ELR (cell line): ENCODE data around the gene CTCFL.

Experiments used
- DNase-seq: peaks from one replicate; pipeline ENCODE4 v3.0.0-alpha.2; 2015; ENCODE audit warnings: low read depth

Gene CTCFL

GRCh38 chr20:57524511-57525176 lies at the start of gene CTCFL:
CTCFL (minus strand) TSS chr20:57525140; CDS start chr20:57524205, 935 bp downstream.
- no peak for DNase-seq

- no peak for DNase-seq
These were observed 49.0 kb upstream of the CTCFL start for GRCh38 chr20:57573894-57574293.

- no peak for DNase-seq
These were observed 48.3 kb upstream of the CTCFL start for GRCh38 chr20:57573242-57573641.

- DNase-seq: no peak
These were observed 47.0 kb upstream of the CTCFL start for GRCh38 chr20:57571782-57572416.

GRCh38 chr20:57570920-57571319 lies 46.0 kb upstream of the CTCFL start:
- no peak for DNase-seq

GRCh38 chr20:57570145-57570850 lies 45.4 kb upstream of the CTCFL start:
- DNase-seq: no peak

- no peak for DNase-seq
These were observed 44.0 kb upstream of the CTCFL start for GRCh38 chr20:57568960-57569359.

GRCh38 chr20:57568088-57568896 lies 43.4 kb upstream of the CTCFL start:
- no peak for DNase-seq

GRCh38 chr20:57567471-57568079 lies 42.6 kb upstream of the CTCFL start:
- DNase-seq: no peak

- no peak for DNase-seq
These were observed 42.0 kb upstream of the CTCFL start for GRCh38 chr20:57566803-57567459.

GRCh38 chr20:57566399-57566798 lies 41.5 kb upstream of the CTCFL start:
- DNase-seq: no peak

- DNase-seq: no peak
These were observed 40.2 kb upstream of the CTCFL start for GRCh38 chr20:57564951-57565642.

GRCh38 chr20:57564180-57564802 lies 39.4 kb upstream of the CTCFL start:
- DNase-seq: no peak

GRCh38 chr20:57563522-57563921 lies 38.6 kb upstream of the CTCFL start:
- DNase-seq: no peak

- no peak for DNase-seq
These were observed 37.9 kb upstream of the CTCFL start for GRCh38 chr20:57562541-57563465.

- no peak for DNase-seq
These were observed 36.7 kb upstream of the CTCFL start for GRCh38 chr20:57561356-57562279.

- DNase-seq: peak; percentile 7
These were observed 35.8 kb upstream of the CTCFL start, which contains the start of gene PCK1 for GRCh38 chr20:57560554-57561355. PCK1 (plus strand) TSS chr20:57561110; CDS start chr20:57561412, 302 bp downstream.
